PC-3 (cell line): Measurements from ENCODE around the gene TSEN54. TPM values are rescaled to one million over a fixed set of nuclear protein-coding genes. Genes with fewer than 3 reads are reported as not detected.

Source experiments
- ATAC-seq: fragments of 200-7000 bp; cut with Tn5 transposase; 2 replicates; pipeline ENCODE4 v1.9.1; 2020; ENCODE audit warnings: mild to moderate bottlenecking, moderate library complexity
- BruUV-seq: library from RNA; stranded (reverse); fragments of 400-500 nt; replicated peaks from 2 replicates; lab custom pipeline; 2021; lab: Mats Ljungman, UMichigan
- CTCF ChIA-PET: fragments of 300-600 bp; sonication (Branson Sonifier 250); formaldehyde crosslinking; loops from one replicate; lab custom pipeline; 2022; ENCODE audit warnings: antibody characterized with exemption; lab: Charles Lee
- POLR2A ChIA-PET: fragments of 300-600 bp; sonication (Branson Sonifier 250); formaldehyde crosslinking; loops from one replicate; lab custom pipeline; 2022; ENCODE audit warnings: antibody characterized with exemption; ENCODE audit not compliant: unreplicated experiment; lab: Charles Lee
- DNase-seq: peaks from one replicate; pipeline ENCODE4 v3.0.0-alpha.2; 2015
- H2AFZ ChIP-seq: fragments of 300-600 bp; sonication (generic); 2 replicates; pipeline ENCODE4 v1.6.0; 2016; ENCODE audit warnings: antibody characterized with exemption, low read length
- H3F3A ChIP-seq: fragments of 300-600 bp; sonication (generic); one replicate; pipeline ENCODE4 v1.6.0; 2017; ENCODE audit warnings: antibody characterized with exemption, low read length, control low read depth, mild to moderate bottlenecking; ENCODE audit not compliant: unreplicated experiment
- H3K27ac ChIP-seq: fragments of 300-600 bp; sonication (generic); 2 replicates; pipeline ENCODE4 v1.5.1; 2016; ENCODE audit warnings: mild to moderate bottlenecking, low read length
- H3K27me3 ChIP-seq: fragments of 300-600 bp; sonication (generic); 2 replicates; pipeline ENCODE4 v1.6.1; 2016; ENCODE audit warnings: low read length, mixed read lengths
- H3K36me3 ChIP-seq: fragments of 300-600 bp; sonication (generic); 2 replicates; pipeline ENCODE4 v1.6.1; 2016; ENCODE audit warnings: low read depth, mixed run types, low read length, mixed read lengths
- H3K4me1 ChIP-seq: fragments of 300-600 bp; sonication (generic); 2 replicates; pipeline ENCODE4 v1.5.1; 2016; ENCODE audit warnings: low read length; ENCODE audit not compliant: insufficient read depth
- H3K4me2 ChIP-seq: fragments of 300-600 bp; sonication (generic); 2 replicates; pipeline ENCODE4 v1.6.0; 2016; ENCODE audit warnings: low read length
- H3K4me3 ChIP-seq: fragments of 300-600 bp; sonication (generic); 2 replicates; pipeline ENCODE4 v1.5.1; 2016; ENCODE audit warnings: mild to moderate bottlenecking, low read length, mixed read lengths
- H3K79me2 ChIP-seq: fragments of 300-600 bp; sonication (generic); 2 replicates; pipeline ENCODE4 v1.6.1; 2017; ENCODE audit warnings: low read length, mixed read lengths
- H3K9ac ChIP-seq: fragments of 300-600 bp; sonication (generic); 2 replicates; pipeline ENCODE4 v1.6.0; 2016; ENCODE audit warnings: mild to moderate bottlenecking, low read length
- H3K9me2 ChIP-seq: fragments of 300-600 bp; sonication (generic); replicated peaks from 2 replicates; pipeline ENCODE4 v1.6.1; 2016; ENCODE audit warnings: mixed run types, low read length, mixed read lengths
- H3K9me3 ChIP-seq: fragments of 300-600 bp; sonication (generic); 2 replicates; pipeline ENCODE4 v1.6.1; 2016; ENCODE audit warnings: low read length, mixed read lengths
- H4K20me1 ChIP-seq: fragments of 300-600 bp; sonication (generic); 2 replicates; pipeline ENCODE4 v1.6.1; 2016; ENCODE audit warnings: low read length, mixed read lengths
- CTCF ChIP-seq: fragments of 300-600 bp; sonication (generic); conservative IDR thresholded peaks from 2 replicates; pipeline ENCODE4 v1.5.1; 2017; ENCODE audit warnings: antibody characterized with exemption, low read depth, mild to moderate bottlenecking, low read length
- EZH2 ChIP-seq: fragments of 300-600 bp; sonication (generic); IDR thresholded peaks from one replicate; pipeline ENCODE4 v1.6.1; 2017; ENCODE audit warnings: antibody characterized with exemption, mild to moderate bottlenecking, low read length; ENCODE audit not compliant: unreplicated experiment
- EZH2phosphoT487 ChIP-seq: fragments of 300-600 bp; sonication (generic); IDR thresholded peaks from 2 replicates; pipeline ENCODE4 v1.6.1; 2018; ENCODE audit warnings: mild to moderate bottlenecking, antibody characterized with exemption, low read length, borderline replicate concordance
- intact Hi-C: fragments of 100-400 bp; cut with micrococcal nuclease; formaldehyde crosslinking; loops from 2 replicates; pipeline ENCODE4 v1.9.0; 2023
- total RNA-seq: library from RNA; depleted of rRNA; stranded (reverse); fragments of >200 nt; gene quantifications from 2 replicates; pipeline ENCODE4 v1.2.3, GENCODE V29; 2014

Gene TSEN54
- total RNA-seq, 1 experiment from 2014 or later: 61.6 TPM

- H3K9me2 ChIP-seq: no peaks in the 10 kb centered on the region
- H3F3A ChIP-seq: no peaks in the 10 kb centered on the region
- no peaks in the 10 kb centered on the region for H3K27me3 ChIP-seq
- H4K20me1 ChIP-seq: no peaks in the 10 kb centered on the region
- H3K4me1 ChIP-seq: no peaks in the 10 kb centered on the region
- H3K4me2 ChIP-seq: no peak overlapping the region
- H3K36me3 ChIP-seq: no peaks in the 10 kb centered on the region
- H3K79me2 ChIP-seq: no peaks in the 10 kb centered on the region
- H2AFZ ChIP-seq: no peak overlapping the region
- H3K9ac ChIP-seq: no peak overlapping the region
- no peaks in the 10 kb centered on the region for H3K9me3 ChIP-seq
- BruUV-seq: no TSS peak
- intact Hi-C loops: no loop called here
- no peak for DNase-seq
- H3K4me3 ChIP-seq: no peak overlapping the region
- H3K27ac ChIP-seq: no peak overlapping the region
- TF ChIP-seq EZH2phosphoT487 (no peak), CTCF (no peak), EZH2 (no peak)
- ChIA-PET POLR2A (interaction anchor here (0.6 kb wide), 1 partner anchor 118 kb away, joined by 8 read pairs; no protein-coding TSS in a partner anchor), CTCF (interaction anchor here (0.5 kb wide), 1 partner anchor 32 kb away, joined by 3 read pairs; no protein-coding TSS in a partner anchor)
- no peak for ATAC-seq
These were observed 30.6 kb upstream of the TSEN54 start for GRCh38 chr17:75485688-75486087.

GRCh38 chr17:75486151-75486550 lies 30.2 kb upstream of the TSEN54 start:
- no peak for ATAC-seq
- POLR2A ChIA-PET: interaction anchor here (0.6 kb wide), 1 partner anchor 118 kb away, joined by 8 read pairs; no protein-coding TSS in a partner anchor
- DNase-seq: no peak
- Histone ChIP-seq H3K9me2 (no peaks in the 10 kb centered on the region), H3K9me3 (no peaks in the 10 kb centered on the region), H3K9ac (no peak overlapping the region), H3K4me3 (no peak overlapping the region), H2AFZ (no peak overlapping the region), H3K27me3 (no peaks in the 10 kb centered on the region), H3F3A (no peaks in the 10 kb centered on the region), H3K4me2 (no peak overlapping the region), H3K79me2 (no peaks in the 10 kb centered on the region), H3K27ac (no peak overlapping the region), H4K20me1 (no peaks in the 10 kb centered on the region), H3K36me3 (no peaks in the 10 kb centered on the region), H3K4me1 (no peaks in the 10 kb centered on the region)
- intact Hi-C loops: no loop called here
- CTCF ChIA-PET: no interaction called here
- no peak for TF ChIP-seq CTCF
- TF ChIP-seq EZH2phosphoT487: no peak
- TF ChIP-seq EZH2: no peak
- BruUV-seq: no TSS peak

- ChIA-PET CTCF (no interaction called here), POLR2A (interaction anchor here (0.7 kb wide), 1 partner anchor 141 kb away, joined by 4 read pairs; no protein-coding TSS in a partner anchor)
- DNase-seq (no peak), ATAC-seq (no peak)
- Histone ChIP-seq H4K20me1 (no peaks in the 10 kb centered on the region), H3K9me2 (no peaks in the 10 kb centered on the region), H3K27me3 (no peaks in the 10 kb centered on the region), H3K4me3 (no peak overlapping the region), H3K27ac (no peak overlapping the region), H2AFZ (no peak overlapping the region), H3K9me3 (no peaks in the 10 kb centered on the region), H3K4me1 (no peaks in the 10 kb centered on the region), H3K36me3 (no peaks in the 10 kb centered on the region; the same call in 1 of the 2 replicates), H3K79me2 (no peaks in the 10 kb centered on the region), H3F3A (no peaks in the 10 kb centered on the region), H3K4me2 (no peak overlapping the region), H3K9ac (no peak overlapping the region)
- no peak for TF ChIP-seq EZH2phosphoT487
- TF ChIP-seq CTCF: no peak; the same call in 1 of the 2 replicates
- no peak for TF ChIP-seq EZH2
- BruUV-seq: no TSS peak
- intact Hi-C loops: loop anchor here (1.0 kb wide), 1 partner anchor 61 kb away; no protein-coding TSS in a partner anchor
These were observed 29.4 kb upstream of the TSEN54 start for GRCh38 chr17:75486951-75487350.
